Loucy (cell line): ENCODE data around the gene SDHAF3.

Experiments
- H2AFZ ChIP-seq: fragments of 200-600 bp; sonication (generic); 2 replicates; pipeline ENCODE4 v1.6.0; 2016; ENCODE audit warnings: antibody characterized with exemption, mild to moderate bottlenecking, low read length, moderate library complexity
- H3F3A ChIP-seq: fragments of 200-600 bp; 2 replicates; pipeline ENCODE4 v1.6.0; 2016; ENCODE audit warnings: antibody characterized with exemption, low read depth, mild to moderate bottlenecking
- H3K27me3 ChIP-seq: fragments of 200-600 bp; sonication (generic); 2 replicates; pipeline ENCODE4 v1.6.1; 2014; ENCODE audit warnings: low read length, mild to moderate bottlenecking; ENCODE audit not compliant: insufficient read depth, poor library complexity, severe bottlenecking
- H3K36me3 ChIP-seq: fragments of 200-600 bp; sonication (generic); 2 replicates; pipeline ENCODE4 v1.6.1; 2016; ENCODE audit warnings: low read length; ENCODE audit not compliant: insufficient read depth
- H3K4me1 ChIP-seq: fragments of 200-600 bp; sonication (generic); 2 replicates; pipeline ENCODE4 v1.5.1; 2014; ENCODE audit warnings: low read length, mild to moderate bottlenecking; ENCODE audit not compliant: insufficient read depth, poor library complexity, severe bottlenecking
- H3K4me2 ChIP-seq: fragments of 200-600 bp; sonication (generic); 2 replicates; pipeline ENCODE4 v1.6.0; 2014; ENCODE audit warnings: antibody characterized with exemption, low read length, low read depth, mild to moderate bottlenecking; ENCODE audit not compliant: poor library complexity, severe bottlenecking
- H3K4me3 ChIP-seq: fragments of 200-600 bp; sonication (generic); 2 replicates; pipeline ENCODE4 v1.5.1; 2014; ENCODE audit warnings: low read length, mild to moderate bottlenecking, mixed read lengths; ENCODE audit not compliant: poor library complexity, severe bottlenecking
- H3K79me2 ChIP-seq: fragments of 200-600 bp; sonication (generic); 2 replicates; pipeline ENCODE4 v1.6.1; 2014; ENCODE audit warnings: low read length; ENCODE audit not compliant: insufficient read depth
- H3K9ac ChIP-seq: fragments of 200-600 bp; sonication (generic); 2 replicates; pipeline ENCODE4 v1.6.0; 2014; ENCODE audit warnings: mild to moderate bottlenecking, low read depth, low read length, moderate library complexity; ENCODE audit not compliant: poor library complexity, severe bottlenecking
- H3K9me2 ChIP-seq: fragments of 200-600 bp; sonication (generic); replicated peaks from 2 replicates; pipeline ENCODE4 v1.6.1; 2016; ENCODE audit warnings: low read depth, low read length, mixed read lengths
- H3K9me3 ChIP-seq: fragments of 200-600 bp; sonication (generic); 2 replicates; pipeline ENCODE4 v1.6.1; 2014; ENCODE audit warnings: mild to moderate bottlenecking, antibody characterized with exemption, low read length, low read depth; ENCODE audit not compliant: insufficient read depth
- H4K20me1 ChIP-seq: fragments of 200-600 bp; sonication (generic); 2 replicates; pipeline ENCODE4 v1.6.0; 2014; ENCODE audit warnings: antibody characterized with exemption, low read length, mild to moderate bottlenecking; ENCODE audit not compliant: insufficient read depth, poor library complexity, severe bottlenecking
- EZH2phosphoT487 ChIP-seq: fragments of 200-600 bp; IDR thresholded peaks from 2 replicates; pipeline ENCODE4 v1.6.1; 2018; ENCODE audit warnings: antibody characterized with exemption, mild to moderate bottlenecking, moderate library complexity, borderline replicate concordance
- TF ChIP-seq, protein P1 (sequence below): fragments of 200-600 bp; sonication (generic); conservative IDR thresholded peaks from 2 replicates; pipeline ENCODE4 v1.5.1; 2014; ENCODE audit warnings: mild to moderate bottlenecking, antibody characterized with exemption, low read length

Gene SDHAF3

DNA sequence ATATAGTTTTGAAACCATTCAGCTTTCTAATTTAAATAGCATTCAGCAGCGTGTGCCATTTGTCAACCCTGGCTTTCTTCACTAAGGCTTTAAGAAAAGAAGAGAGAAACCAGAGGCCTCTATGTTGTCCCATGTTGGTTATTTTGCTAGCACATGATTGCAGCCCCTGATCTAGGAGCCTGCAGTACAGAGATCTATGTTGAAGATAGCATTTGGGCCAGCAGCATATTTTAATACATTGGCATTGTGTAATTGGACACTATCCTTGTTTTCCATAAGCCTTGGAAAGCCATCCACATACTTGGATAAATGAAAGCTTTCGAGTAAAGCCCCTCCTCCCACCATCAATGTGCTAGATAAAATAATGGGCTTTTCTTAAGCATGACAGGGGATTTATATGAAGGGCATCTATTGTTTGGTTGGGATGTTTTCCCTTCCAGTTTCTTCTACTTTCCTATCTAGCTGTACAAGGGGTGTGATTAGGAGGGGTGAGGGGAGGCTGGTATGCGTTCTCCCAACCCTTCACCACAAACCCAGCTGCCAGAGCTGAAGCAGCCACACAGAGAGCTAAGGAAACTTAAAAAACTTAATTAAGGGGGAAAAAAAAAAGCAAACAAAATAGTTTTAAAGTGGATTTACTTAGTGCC, 23.1 kb upstream of the SDHAF3 start:
- no peaks in the 10 kb centered on the region for H3K27me3 ChIP-seq
- H3K4me2 ChIP-seq = no peak overlapping the region

DNA sequence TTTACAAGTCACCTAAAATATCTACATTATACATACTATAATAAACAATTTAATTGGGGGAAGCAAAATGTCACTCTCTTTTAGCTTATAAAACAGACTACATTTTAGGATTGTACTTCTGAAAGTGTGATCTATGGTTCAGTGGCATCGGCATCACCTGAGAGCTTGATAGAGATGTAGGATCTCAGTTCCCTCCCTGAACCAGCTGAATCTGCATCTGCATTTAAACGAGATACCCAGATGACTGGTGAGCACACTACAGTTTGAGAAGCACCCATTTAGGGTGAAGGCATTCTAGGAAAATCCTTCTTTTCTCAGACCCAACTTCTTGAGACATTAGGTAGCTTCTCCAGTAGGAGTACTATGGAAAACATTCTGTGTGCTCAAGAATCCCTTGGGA, 21.5 kb upstream of the SDHAF3 start:
- no peaks in the 10 kb centered on the region for H4K20me1 ChIP-seq
- H3K27me3 ChIP-seq = no peaks in the 10 kb centered on the region
- H3F3A ChIP-seq = no peaks in the 10 kb centered on the region
- H2AFZ ChIP-seq = no peak overlapping the region
- no peaks in the 10 kb centered on the region for H3K79me2 ChIP-seq
- no peak overlapping the region for H3K4me2 ChIP-seq
- H3K4me1 ChIP-seq = no peaks in the 10 kb centered on the region
- H3K9me2 ChIP-seq = no peaks in the 10 kb centered on the region
- H3K36me3 ChIP-seq = no peaks in the 10 kb centered on the region
- no peaks in the 10 kb centered on the region for H3K9me3 ChIP-seq
- TF ChIP-seq EZH2phosphoT487 = no peak
- TF ChIP-seq, protein P1, sequence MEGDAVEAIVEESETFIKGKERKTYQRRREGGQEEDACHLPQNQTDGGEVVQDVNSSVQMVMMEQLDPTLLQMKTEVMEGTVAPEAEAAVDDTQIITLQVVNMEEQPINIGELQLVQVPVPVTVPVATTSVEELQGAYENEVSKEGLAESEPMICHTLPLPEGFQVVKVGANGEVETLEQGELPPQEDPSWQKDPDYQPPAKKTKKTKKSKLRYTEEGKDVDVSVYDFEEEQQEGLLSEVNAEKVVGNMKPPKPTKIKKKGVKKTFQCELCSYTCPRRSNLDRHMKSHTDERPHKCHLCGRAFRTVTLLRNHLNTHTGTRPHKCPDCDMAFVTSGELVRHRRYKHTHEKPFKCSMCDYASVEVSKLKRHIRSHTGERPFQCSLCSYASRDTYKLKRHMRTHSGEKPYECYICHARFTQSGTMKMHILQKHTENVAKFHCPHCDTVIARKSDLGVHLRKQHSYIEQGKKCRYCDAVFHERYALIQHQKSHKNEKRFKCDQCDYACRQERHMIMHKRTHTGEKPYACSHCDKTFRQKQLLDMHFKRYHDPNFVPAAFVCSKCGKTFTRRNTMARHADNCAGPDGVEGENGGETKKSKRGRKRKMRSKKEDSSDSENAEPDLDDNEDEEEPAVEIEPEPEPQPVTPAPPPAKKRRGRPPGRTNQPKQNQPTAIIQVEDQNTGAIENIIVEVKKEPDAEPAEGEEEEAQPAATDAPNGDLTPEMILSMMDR = no peak
- H3K4me3 ChIP-seq = no peak overlapping the region
- no peak overlapping the region for H3K9ac ChIP-seq

More for the DNA sequence above, 23.1 kb upstream of the SDHAF3 start:
- Histone ChIP-seq H4K20me1 (no peaks in the 10 kb centered on the region), H3K4me3 (no peak overlapping the region), H3K9ac (no peak overlapping the region), H3K9me2 (no peaks in the 10 kb centered on the region), H3F3A (no peaks in the 10 kb centered on the region), H3K79me2 (no peaks in the 10 kb centered on the region), H3K9me3 (no peaks in the 10 kb centered on the region), H3K4me1 (no peaks in the 10 kb centered on the region), H2AFZ (no peak overlapping the region), H3K36me3 (no peaks in the 10 kb centered on the region)
- no peak for TF ChIP-seq EZH2phosphoT487
- TF ChIP-seq, protein P1 = no peak

- TF ChIP-seq, protein P1 = no peak
- TF ChIP-seq EZH2phosphoT487 = no peak
- Histone ChIP-seq H3K9ac (no peak overlapping the region), H3K36me3 (no peaks in the 10 kb centered on the region), H2AFZ (no peak overlapping the region), H3F3A (no peaks in the 10 kb centered on the region), H3K27me3 (no peaks in the 10 kb centered on the region), H3K9me3 (no peaks in the 10 kb centered on the region), H3K79me2 (no peaks in the 10 kb centered on the region), H3K4me2 (no peak overlapping the region), H4K20me1 (no peaks in the 10 kb centered on the region), H3K4me3 (no peak overlapping the region), H3K9me2 (no peaks in the 10 kb centered on the region), H3K4me1 (no peaks in the 10 kb centered on the region)
Measured at GRCh38 chr7:97096661-97097060, 20.8 kb upstream of the SDHAF3 start.
